Activated CD4-positive, alpha-beta memory T cell treated with anti-CD3 and anti-CD28 coated beads for 36 hours (primary cell): Measurements from ENCODE around the gene IGF2. TPM values are rescaled to one million over a fixed set of nuclear protein-coding genes. Genes with fewer than 3 reads are reported as not detected.

ENCODE experiments used
- CTCF ChIA-PET: fragments of 350-600 bp; sonication (Branson Sonifier 250); formaldehyde crosslinking; loops from one replicate; lab custom pipeline; 2021; ENCODE audit warnings: antibody characterized with exemption, inconsistent platforms; lab: Charles Lee
- POLR2A ChIA-PET: fragments of 350-600 bp; sonication (Branson Sonifier 250); formaldehyde crosslinking; loops from one replicate; lab custom pipeline; 2021; ENCODE audit warnings: antibody characterized with exemption; lab: Charles Lee
- DNase-seq: peaks from one replicate; pipeline ENCODE4 v3.0.0-alpha.2; 2020
- H3K27ac Mint-ChIP-seq: one replicate; pipeline ENCODE4 v1.8.0; 2021; ENCODE audit warnings: mixed read lengths
- H3K27me3 Mint-ChIP-seq: one replicate; pipeline ENCODE4 v1.8.0; 2021; ENCODE audit warnings: mixed read lengths
- H3K36me3 Mint-ChIP-seq: one replicate; pipeline ENCODE4 v1.8.0; 2021; ENCODE audit warnings: mixed read lengths
- H3K4me1 Mint-ChIP-seq: one replicate; pipeline ENCODE4 v1.8.0; 2021; ENCODE audit warnings: low read depth, mixed read lengths
- H3K4me3 Mint-ChIP-seq: one replicate; pipeline ENCODE4 v1.8.0; 2021; ENCODE audit warnings: mild to moderate bottlenecking, mixed read lengths
- H3K9me3 Mint-ChIP-seq: one replicate; pipeline ENCODE4 v1.8.0; 2021; ENCODE audit warnings: mixed read lengths
- intact Hi-C: fragments of 100-400 bp; cut with micrococcal nuclease; formaldehyde crosslinking; loops from one replicate; pipeline ENCODE4 v1.15.1; 2023
- total RNA-seq, 2 experiments: library from RNA; stranded (reverse); gene quantifications; one replicate each; pipeline ENCODE4 v1.2.3, GENCODE V29; 2021

IGF2 gene
- total RNA-seq, 2 experiments from 2014 or later: 26.5 to 27.0 TPM

DNA sequence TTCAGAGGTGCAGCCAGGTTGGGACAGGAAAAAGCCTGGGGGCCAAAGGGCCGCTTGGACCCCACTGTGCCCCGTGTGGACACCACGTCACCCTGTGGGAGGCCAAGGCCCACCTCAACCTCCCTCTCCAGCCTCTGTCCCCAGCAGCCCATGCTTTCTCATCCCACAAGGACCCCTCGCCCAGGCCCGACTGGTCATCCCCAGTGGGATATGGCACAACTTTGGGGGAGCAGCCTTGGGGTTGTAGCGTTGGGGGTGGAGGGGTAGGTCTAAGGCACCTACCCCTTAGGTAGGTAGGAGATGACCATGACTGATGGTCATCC lies 44.0 kb downstream of the IGF2 start:
- CTCF ChIA-PET: no interaction called here

GRCh38 chr11:2094354-2095197 lies 44.6 kb downstream of the IGF2 start:
- H3K27me3 Mint-ChIP-seq: peaks cover 11% of the 10 kb centered on the region
- ChIA-PET POLR2A (no interaction called here), CTCF (interaction anchor here (1.1 kb wide), 1 partner anchor 57 kb away, joined by 6 read pairs; no protein-coding TSS in a partner anchor)
- intact Hi-C loops: no loop called here
- no peak overlapping the region for H3K4me3 Mint-ChIP-seq
- no peak for DNase-seq
- H3K4me1 Mint-ChIP-seq: peaks cover 9% of the 10 kb centered on the region
- H3K36me3 Mint-ChIP-seq: no peaks in the 10 kb centered on the region
- H3K9me3 Mint-ChIP-seq: no peaks in the 10 kb centered on the region
- no peak overlapping the region for H3K27ac Mint-ChIP-seq

More for the DNA sequence above, 44.0 kb downstream of the IGF2 start:
- peaks cover 11% of the 10 kb centered on the region for H3K27me3 Mint-ChIP-seq
- intact Hi-C loops: no loop called here
- POLR2A ChIA-PET: no interaction called here
- no peaks in the 10 kb centered on the region for H3K9me3 Mint-ChIP-seq
- DNase-seq: no peak
- H3K36me3 Mint-ChIP-seq: no peaks in the 10 kb centered on the region
- H3K4me1 Mint-ChIP-seq: peaks cover 9% of the 10 kb centered on the region
- no peak overlapping the region for H3K4me3 Mint-ChIP-seq
- no peak overlapping the region for H3K27ac Mint-ChIP-seq

GRCh38 chr11:2093575-2094353 lies 45.4 kb downstream of the IGF2 start:
- H3K4me3 Mint-ChIP-seq: no peak overlapping the region
- intact Hi-C loops: no loop called here
- H3K36me3 Mint-ChIP-seq: no peaks in the 10 kb centered on the region
- ChIA-PET POLR2A (no interaction called here), CTCF (interaction anchor here (1.1 kb wide), 2 partner anchors 57 to 58 kb away, joined by 3 to 6 read pairs; no protein-coding TSS in a partner anchor)
- H3K4me1 Mint-ChIP-seq: peaks cover 9% of the 10 kb centered on the region
- no peak for DNase-seq
- peaks cover 14% of the 10 kb centered on the region for H3K27me3 Mint-ChIP-seq
- no peaks in the 10 kb centered on the region for H3K9me3 Mint-ChIP-seq
- H3K27ac Mint-ChIP-seq: no peak overlapping the region

DNA sequence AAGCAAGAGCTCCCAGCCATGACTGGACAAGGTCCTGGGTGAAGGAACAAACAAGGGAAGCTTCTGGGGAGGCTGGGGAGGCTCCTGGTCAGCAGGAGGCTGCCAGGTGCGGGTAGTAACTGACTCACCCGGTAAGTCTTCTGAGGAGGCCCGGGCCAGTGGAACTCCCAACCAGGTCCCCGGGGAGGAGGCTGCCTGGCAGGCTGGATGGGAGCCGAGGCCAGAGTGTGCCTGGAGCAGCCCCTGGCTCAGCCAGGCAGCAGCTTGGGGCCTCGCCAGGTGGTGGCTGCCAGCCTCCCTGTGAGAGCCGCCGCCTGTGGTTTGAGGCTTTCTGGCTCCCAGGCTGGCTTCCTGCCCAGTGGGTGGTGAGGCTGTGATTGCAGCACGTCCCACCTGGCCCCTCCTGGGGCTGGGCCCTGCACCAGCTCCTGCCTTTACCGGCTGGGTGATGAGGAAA lies 46.2 kb downstream of the IGF2 start:
- Mint-ChIP-seq H3K9me3 (no peaks in the 10 kb centered on the region), H3K36me3 (no peaks in the 10 kb centered on the region), H3K4me1 (peaks cover 9% of the 10 kb centered on the region), H3K4me3 (no peak overlapping the region), H3K27me3 (peaks cover 14% of the 10 kb centered on the region), H3K27ac (no peak overlapping the region)
- intact Hi-C loops: no loop called here
- POLR2A ChIA-PET: no interaction called here
- CTCF ChIA-PET: interaction anchor here (1.1 kb wide), 2 partner anchors 18 to 58 kb away, joined by 3 read pairs; no protein-coding TSS in a partner anchor
- DNase-seq: peak; percentile 74

DNA sequence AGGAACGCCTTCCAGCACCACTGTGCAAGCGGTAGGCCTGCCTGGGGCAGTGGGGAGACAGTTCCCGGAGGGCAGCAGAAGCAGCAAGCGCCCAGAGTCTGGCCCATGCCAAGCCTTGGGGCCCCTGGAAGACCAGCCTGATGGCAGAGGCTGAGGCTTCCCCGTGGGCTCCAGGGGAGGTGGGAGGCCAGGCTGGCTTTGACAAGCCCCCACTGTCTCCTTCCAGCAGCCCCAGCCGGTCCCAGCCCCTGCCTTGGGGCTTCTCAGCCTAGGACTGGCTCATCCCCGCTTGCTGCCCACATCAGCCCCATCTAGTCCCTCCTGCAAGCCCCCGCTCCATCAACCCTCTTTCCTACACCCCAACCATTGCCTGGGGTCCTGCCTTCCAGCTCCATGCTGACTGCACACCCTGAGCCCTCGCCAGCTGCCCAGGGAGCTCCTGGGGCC lies 46.7 kb downstream of the IGF2 start:
- H3K9me3 Mint-ChIP-seq: no peaks in the 10 kb centered on the region
- DNase-seq: no peak
- ChIA-PET POLR2A (no interaction called here), CTCF (interaction anchor here (1.1 kb wide), 2 partner anchors 18 to 59 kb away, joined by 3 read pairs; no protein-coding TSS in a partner anchor)
- peaks cover 14% of the 10 kb centered on the region for H3K27me3 Mint-ChIP-seq
- H3K4me3 Mint-ChIP-seq: no peak overlapping the region
- intact Hi-C loops: no loop called here
- no peaks in the 10 kb centered on the region for H3K36me3 Mint-ChIP-seq
- H3K4me1 Mint-ChIP-seq: peaks cover 9% of the 10 kb centered on the region
- no peak overlapping the region for H3K27ac Mint-ChIP-seq

- Mint-ChIP-seq H3K4me1 (peaks cover 9% of the 10 kb centered on the region), H3K27ac (no peak overlapping the region), H3K27me3 (peaks cover 14% of the 10 kb centered on the region), H3K9me3 (no peaks in the 10 kb centered on the region), H3K4me3 (no peak overlapping the region), H3K36me3 (no peaks in the 10 kb centered on the region)
- ChIA-PET CTCF (interaction anchor here (1.1 kb wide), 1 partner anchor 17 kb away, joined by 3 read pairs; no protein-coding TSS in a partner anchor), POLR2A (no interaction called here)
- no peak for DNase-seq
- intact Hi-C loops: no loop called here
Measured at GRCh38 chr11:2091786-2092463, 47.3 kb downstream of the IGF2 start.

GRCh38 chr11:2091112-2091746 lies 48.0 kb downstream of the IGF2 start:
- no peak overlapping the region for H3K4me3 Mint-ChIP-seq
- intact Hi-C loops: no loop called here
- H3K9me3 Mint-ChIP-seq: no peaks in the 10 kb centered on the region
- no peak overlapping the region for H3K27ac Mint-ChIP-seq
- H3K36me3 Mint-ChIP-seq: no peaks in the 10 kb centered on the region
- peaks cover 9% of the 10 kb centered on the region for H3K4me1 Mint-ChIP-seq
- DNase-seq: no peak
- POLR2A ChIA-PET: no interaction called here
- H3K27me3 Mint-ChIP-seq: peaks cover 14% of the 10 kb centered on the region
- CTCF ChIA-PET: interaction anchor here (1.0 kb wide), 1 partner anchor 53 kb away, joined by 3 read pairs; no protein-coding TSS in a partner anchor

DNA sequence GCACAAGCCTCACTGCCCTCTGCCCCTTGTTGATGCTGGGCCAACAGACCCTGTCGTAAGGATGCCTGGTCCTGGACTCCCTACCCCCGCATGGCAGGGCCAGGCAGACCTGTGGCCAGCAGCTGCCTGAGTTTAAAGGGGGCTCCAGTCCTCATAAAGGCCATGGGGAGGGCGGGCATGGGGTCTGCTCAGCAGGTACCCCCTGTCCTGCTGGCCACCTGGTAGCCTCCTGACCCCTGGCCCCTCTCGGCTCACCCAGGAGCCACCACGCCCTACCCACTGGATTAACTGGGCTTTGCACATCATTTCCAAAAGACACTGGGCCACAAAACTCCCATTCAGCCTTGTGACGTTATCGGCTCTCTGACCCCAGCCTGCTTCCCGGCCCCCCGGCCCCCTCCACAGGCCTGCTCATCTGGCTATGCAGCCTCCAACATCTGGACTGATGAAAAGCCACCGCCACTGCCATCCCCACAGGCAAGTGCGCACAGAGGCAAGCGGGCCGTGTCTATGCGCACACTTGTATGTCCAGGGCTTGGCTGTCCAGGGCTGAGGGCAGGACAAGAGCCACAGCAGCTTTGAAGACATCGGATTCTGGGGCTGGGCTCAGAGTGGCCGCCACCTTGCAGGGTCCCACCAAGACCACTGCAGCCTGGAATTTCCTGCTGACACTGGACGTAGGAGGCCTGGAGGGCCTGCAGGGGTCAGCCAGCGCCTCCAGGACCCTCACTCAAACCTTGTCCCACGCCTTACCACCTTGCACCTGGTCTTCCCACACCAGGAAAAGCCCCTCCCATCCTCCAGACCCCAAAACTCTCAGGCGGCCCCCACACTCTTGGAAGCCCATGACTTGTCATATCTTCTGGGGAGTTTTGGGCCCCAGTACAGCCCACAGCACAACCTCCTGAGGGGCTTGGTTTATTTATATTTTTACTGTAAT lies 48.7 kb downstream of the IGF2 start:
- Mint-ChIP-seq H3K27ac (no peak overlapping the region), H3K9me3 (no peaks in the 10 kb centered on the region)
- POLR2A ChIA-PET: no interaction called here

DNA sequence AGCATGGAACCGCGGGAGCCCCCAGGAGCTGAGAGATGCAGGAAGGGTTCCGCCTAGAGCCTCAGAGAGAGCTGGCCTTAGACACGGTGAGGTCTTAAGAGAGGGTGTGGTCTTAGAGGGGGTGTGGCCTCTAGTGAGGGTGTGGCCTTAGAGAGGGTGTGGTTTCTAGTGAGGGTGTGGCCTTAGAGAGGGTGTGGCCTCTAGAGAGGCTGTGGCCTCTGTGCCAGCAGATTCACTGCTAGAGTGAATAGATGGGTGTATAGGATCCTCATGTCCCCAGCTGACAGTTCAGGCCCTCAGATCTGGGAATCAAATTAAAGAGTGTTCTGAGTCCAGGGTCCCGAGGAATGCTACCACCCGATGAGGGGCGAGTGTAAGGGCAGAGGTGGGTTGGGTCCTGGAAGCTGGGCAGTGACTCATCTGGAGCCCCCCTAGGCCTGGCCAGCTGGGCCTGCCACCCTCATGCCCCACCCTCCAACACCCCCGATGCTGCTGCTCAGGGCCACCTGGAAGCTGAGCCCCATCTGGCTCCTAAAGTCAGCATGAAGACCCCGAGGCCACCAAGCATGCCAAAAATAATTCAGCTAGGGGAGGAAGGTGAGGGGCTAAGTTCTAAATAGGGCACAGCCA lies 49.5 kb downstream of the IGF2 start:
- Mint-ChIP-seq H3K36me3 (no peaks in the 10 kb centered on the region), H3K4me3 (no peak overlapping the region), H3K4me1 (peaks cover 9% of the 10 kb centered on the region), H3K27me3 (peaks cover 17% of the 10 kb centered on the region), H3K9me3 (peaks cover under 1% of the 10 kb centered on the region), H3K27ac (no peak overlapping the region)
- intact Hi-C loops: no loop called here
- DNase-seq: peak; percentile 59
- ChIA-PET CTCF (interaction anchor here (0.6 to 2.6 kb wide), 6 partner anchors 12 to 552 kb away, joined by 3 to 7 read pairs (median 4); no protein-coding TSS in a partner anchor), POLR2A (no interaction called here)

More for the DNA sequence above, 48.7 kb downstream of the IGF2 start:
- no peak overlapping the region for H3K4me3 Mint-ChIP-seq
- peaks cover 14% of the 10 kb centered on the region for H3K27me3 Mint-ChIP-seq
- intact Hi-C loops: no loop called here
- DNase-seq: no peak
- peaks cover 9% of the 10 kb centered on the region for H3K4me1 Mint-ChIP-seq
- H3K36me3 Mint-ChIP-seq: no peaks in the 10 kb centered on the region
- CTCF ChIA-PET: interaction anchor here (1.0 to 2.6 kb wide), 3 partner anchors 54 to 62 kb away, joined by 3 to 7 read pairs (median 7); no protein-coding TSS in a partner anchor
